ENCODE measurements around the gene GET4. TPM values are rescaled to one million over a fixed set of nuclear protein-coding genes. Genes with fewer than 3 reads are reported as not detected.

Gene GET4
- total RNA-seq, 1 donor from 2014 or later: 21.6 TPM

Other genes with a start within 250 kb of the GET4 start
- 21.8 TPM for gene DNAAF5, start 149.9 kb upstream of the GET4 start, total RNA-seq
- 17.0 TPM for gene PRKAR1B, start 149.3 kb upstream of the GET4 start, total RNA-seq
- 63.0 TPM for gene SUN1, start 44.1 kb upstream of the GET4 start, total RNA-seq
- 5.7 TPM for gene ADAP1, start 78.1 kb downstream of the GET4 start, total RNA-seq
- 5.5 TPM for gene COX19, start 99.0 kb downstream of the GET4 start, total RNA-seq
- gene CYP2W1, start 106.6 kb downstream of the GET4 start, total RNA-seq: 0.36 TPM
- gene GPR146, start 168.0 kb downstream of the GET4 start, total RNA-seq: 2.3 TPM
- gene GPER1, start 211.6 kb downstream of the GET4 start, total RNA-seq: 1.6 TPM